Measurements from ENCODE around the gene PXDN.
"Not testable (repeated sequence)": the region's sequence is repeated elsewhere in the genome, so short reads cannot be mapped to it uniquely, and the experiment has no call there.

PXDN gene

GRCh38 chr2:1702186-1702565 is 42.1 kb downstream of the PXDN start:
- DNase-seq (ENCODE audit: low spot score): no peak

DNA sequence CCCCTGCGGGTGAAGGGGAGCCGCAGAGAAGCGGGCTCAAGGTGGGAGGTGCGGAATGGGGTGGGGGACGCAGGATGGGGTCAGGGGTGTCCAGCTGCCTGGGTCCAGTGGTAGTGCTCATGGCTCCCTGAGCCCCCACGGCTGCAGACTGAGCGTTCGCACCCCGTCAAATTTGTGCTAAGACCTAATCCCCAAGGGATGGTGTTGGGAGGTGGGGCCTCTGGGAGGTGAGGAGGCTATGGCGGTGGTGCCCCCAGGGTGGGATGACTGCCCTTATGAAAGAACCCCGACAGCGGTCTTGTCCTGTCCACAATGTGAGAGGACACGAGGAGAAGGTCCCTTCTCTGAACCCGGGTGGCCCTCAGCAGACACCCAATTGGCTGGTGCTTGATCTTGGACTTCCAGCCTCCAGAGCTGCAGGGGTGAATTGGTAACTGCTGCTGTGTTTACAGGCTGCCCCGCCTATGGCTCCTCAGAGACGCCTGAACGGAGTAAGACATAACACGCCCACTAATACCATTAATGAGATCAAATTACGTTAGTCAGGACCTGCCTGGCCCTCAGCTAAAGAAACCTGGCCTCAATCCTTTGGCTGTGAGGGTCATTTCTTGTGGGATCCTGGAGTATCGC is 42.6 kb downstream of the PXDN start:
- DNase-seq (ENCODE audit: low spot score): no peak

DNA sequence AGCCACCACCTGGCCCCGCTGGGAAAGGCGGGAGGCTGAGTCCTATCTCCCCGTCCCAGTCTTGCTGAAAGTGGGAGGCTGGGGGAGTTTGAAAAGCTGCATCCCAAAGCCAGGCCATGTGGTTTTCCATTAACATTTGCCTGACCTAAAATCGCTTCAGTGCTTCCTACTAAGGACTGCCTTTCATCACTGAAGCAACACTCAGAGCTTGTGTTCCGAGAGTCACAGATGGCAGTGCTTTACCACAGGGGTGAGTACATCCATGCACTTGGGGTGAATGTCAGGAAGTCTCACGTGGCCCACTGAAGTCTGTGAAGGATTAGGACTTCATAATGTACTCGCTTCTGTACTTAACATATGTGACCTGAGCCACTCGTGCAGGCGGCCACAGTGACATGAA is 43.3 kb downstream of the PXDN start:
- no peak for DNase-seq (ENCODE audit: low spot score)

DNA sequence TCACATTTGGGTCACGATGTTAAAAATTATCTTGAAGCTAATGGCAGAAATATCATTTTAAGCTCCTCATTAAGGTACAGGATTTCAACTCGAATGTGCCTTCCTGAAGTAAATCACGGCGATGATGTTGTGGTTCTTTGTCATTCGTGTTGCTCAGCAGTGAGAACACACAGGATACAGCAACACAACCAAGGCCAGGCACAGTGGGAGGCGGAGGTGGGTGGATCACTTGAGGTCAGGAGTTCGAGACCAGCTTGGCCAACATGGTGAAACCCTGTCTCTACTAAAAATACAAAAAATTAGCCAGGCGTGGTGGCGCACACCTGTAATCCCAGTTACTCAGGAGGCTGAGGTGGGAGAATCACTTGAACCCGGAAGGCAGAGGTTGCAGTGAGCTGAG is 43.9 kb downstream of the PXDN start:
- DNase-seq (ENCODE audit: low spot score): not testable (repeated sequence)

GRCh38 chr2:1698188-1698945 is 45.9 kb downstream of the PXDN start:
- no peak for DNase-seq (ENCODE audit: low spot score)

DNA sequence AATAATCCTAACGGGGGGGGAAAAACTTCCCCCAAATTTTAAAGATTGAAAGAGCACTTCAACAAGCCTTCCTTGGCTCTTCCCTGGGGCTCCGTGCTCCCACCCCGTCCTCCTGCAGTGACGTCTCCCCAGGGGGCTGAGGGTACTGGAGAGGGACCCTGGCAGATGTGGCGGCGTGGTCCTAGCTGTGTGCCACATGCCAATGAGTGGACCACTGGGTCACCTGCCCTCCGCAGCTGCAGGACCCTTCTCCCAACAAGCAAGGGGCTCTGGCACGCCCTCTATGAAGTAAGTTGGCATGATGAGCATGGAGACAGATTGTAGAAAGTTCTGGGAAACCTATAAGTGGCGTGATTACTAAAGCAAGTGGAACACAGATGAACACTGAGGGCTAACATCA is 46.7 kb downstream of the PXDN start:
- no peak for DNase-seq (ENCODE audit: low spot score)

DNA sequence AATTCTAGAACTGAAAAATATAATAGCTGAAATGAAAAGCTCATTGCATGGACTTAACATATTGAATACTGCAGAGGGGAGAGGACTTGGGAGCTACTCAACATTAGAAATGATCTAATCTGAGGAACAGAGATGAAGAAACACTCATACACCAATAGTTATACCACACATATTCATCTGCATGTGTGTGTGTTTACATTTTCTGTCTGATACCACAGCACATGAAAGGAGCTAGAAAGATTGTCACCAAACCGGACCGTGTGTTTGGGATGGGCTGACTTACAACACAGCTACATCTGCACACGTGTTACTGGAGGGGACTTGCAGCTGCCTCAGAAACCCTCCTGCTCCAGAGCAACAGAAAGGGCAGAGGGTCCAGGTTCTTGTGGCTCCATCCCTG is 47.8 kb downstream of the PXDN start:
- no peak for DNase-seq (ENCODE audit: low spot score)

DNA sequence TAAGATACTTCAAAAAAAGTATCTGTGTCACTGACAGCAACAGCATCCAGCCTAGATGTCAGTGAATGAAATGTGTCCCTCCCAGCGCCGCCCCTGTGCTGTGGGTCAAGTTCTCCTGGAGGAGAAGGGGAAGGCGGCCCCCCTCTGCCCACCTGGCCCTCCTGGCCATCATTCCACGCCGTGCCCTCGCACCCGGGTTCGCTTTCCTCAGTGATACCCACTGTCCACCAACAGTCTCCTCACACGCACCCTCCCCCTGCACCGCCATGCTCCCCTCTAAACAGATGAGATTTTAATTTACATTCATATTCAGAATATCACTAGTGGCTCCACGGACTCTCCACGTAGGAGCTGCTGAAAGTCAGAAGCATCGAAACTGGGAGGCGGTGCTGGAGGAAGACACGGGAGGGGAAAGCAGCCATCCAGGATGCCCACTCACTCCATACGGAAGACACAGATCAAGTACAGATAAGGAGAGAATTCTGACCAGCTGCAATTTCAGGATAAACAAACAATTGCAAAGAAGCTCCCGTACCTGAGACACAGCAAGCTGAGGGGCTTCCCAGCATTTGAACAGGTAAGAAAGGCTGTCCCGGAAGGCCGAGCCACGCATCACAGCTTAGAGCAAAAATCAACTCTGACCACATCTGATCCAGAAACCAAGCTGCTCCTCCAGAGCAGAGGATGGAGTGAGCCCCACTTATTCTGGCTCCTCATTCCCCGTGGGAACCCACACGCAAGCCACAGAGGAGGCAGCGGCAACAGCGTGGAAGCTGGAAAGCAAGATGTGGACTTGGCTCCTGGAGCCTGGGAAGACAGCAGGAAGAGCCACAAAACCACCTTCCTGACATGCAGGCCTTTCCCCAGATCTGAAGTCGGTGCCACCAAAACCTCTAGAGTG is 49.7 kb downstream of the PXDN start:
- DNase-seq (ENCODE audit: low spot score): no peak

GRCh38 chr2:1693723-1694122 is 50.6 kb downstream of the PXDN start:
- no peak for DNase-seq (ENCODE audit: low spot score)

DNA sequence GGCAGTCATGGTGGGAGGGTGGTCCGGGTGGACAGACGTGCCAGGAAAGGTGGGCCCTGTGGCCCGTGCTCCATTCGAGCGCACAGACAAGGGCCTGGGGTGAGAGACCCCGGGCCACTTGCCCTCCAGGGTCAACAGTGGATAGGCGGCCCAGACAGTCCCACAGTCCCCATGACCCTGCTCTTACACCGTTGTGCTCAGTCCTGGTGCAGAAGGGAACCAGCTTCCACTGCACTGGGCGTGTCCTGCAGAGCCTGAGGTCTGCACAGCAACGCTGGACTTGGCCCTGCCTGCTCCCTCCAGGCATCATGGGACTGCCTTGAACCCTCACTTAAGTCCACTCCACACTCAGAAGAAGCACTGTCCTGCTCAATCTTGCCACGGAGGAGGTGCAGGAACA is 52.0 kb downstream of the PXDN start:
- no peak for DNase-seq (ENCODE audit: low spot score)

- no peak for DNase-seq (ENCODE audit: low spot score)
These were observed 52.9 kb downstream of the PXDN start for GRCh38 chr2:1691366-1691765.

GRCh38 chr2:1690056-1690775 is 54.1 kb downstream of the PXDN start:
- DNase-seq (ENCODE audit: low spot score): no peak

- DNase-seq (ENCODE audit: low spot score): no peak
These were observed 55.5 kb downstream of the PXDN start for GRCh38 chr2:1688859-1689258.

DNA sequence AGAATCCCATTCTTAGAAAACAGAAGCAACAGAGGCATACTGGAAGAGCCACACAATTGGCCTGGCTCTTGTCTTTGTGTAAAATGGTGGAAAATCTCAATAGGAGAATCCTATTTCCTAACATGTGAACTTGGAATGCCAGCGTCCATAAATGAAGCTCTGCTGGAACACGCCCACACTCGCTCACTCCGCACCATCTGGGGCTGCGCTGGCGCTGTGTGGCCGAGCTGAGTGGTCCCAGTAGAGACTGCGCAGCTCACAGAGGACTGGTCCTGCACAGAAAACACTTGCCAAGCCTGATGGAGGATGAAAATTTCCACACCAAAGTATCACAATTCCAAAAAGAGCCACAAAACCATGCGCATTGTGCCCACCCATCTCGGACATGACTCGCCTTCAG is 56.2 kb downstream of the PXDN start:
- DNase-seq (ENCODE audit: low spot score): no peak

GRCh38 chr2:1687254-1687653 is 57.1 kb downstream of the PXDN start:
- no peak for DNase-seq (ENCODE audit: low spot score)

DNA sequence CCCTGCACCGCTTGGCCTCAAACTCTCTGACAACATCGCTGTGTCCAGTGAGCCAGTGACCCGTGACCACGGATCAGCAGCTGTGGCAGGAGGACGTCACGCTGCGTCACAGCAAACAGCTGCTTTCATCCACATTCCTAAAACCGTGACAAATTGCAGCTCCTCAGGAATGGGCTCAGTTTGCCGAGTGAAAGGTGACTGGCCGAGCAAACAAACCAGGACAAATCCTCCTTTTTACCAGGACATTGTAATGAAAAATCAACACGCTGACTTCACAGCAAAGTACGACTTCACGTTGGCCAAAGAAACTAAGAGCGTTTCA is 57.6 kb downstream of the PXDN start:
- no peak for DNase-seq (ENCODE audit: low spot score)

DNA sequence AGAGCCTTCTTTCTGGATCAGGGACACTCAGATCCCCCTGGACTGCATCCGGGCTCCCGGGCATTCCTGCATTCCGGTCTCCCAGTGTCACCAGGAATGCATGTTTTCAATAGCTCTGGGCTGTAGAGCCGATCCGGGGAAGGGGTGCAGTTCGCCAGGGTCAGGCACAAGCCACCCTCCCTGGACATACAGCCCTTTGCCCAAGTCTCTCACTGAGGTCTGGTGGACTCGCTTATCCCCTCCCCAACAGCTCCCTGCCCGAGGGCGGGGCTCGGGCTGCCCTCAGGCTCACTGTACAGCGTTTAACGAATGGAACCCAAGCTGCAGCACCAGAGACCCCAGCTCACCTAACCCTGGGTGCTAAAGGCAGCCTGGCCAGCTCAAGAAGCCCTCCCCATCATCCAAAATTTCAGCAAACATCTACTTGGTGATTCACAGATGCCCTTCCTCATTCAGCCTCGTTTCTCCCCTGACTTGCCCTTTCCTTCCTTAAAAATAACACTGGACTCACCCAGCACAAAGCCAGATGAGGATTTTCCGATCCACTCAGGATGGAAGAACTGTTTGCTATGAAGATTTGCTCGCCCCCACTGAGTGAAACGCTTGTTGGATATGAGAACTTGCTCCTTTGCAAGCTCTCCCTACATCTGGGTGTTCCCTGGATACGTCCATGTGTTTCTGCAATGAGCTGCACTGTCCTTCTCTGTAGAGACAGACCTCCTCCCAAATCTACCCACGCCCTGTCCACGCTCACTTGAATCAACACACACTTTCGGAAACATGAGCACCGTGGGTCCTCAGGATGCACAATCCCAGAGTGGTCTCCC is 58.1 kb downstream of the PXDN start:
- peak; percentile 41 for DNase-seq (ENCODE audit: low spot score)

DNA sequence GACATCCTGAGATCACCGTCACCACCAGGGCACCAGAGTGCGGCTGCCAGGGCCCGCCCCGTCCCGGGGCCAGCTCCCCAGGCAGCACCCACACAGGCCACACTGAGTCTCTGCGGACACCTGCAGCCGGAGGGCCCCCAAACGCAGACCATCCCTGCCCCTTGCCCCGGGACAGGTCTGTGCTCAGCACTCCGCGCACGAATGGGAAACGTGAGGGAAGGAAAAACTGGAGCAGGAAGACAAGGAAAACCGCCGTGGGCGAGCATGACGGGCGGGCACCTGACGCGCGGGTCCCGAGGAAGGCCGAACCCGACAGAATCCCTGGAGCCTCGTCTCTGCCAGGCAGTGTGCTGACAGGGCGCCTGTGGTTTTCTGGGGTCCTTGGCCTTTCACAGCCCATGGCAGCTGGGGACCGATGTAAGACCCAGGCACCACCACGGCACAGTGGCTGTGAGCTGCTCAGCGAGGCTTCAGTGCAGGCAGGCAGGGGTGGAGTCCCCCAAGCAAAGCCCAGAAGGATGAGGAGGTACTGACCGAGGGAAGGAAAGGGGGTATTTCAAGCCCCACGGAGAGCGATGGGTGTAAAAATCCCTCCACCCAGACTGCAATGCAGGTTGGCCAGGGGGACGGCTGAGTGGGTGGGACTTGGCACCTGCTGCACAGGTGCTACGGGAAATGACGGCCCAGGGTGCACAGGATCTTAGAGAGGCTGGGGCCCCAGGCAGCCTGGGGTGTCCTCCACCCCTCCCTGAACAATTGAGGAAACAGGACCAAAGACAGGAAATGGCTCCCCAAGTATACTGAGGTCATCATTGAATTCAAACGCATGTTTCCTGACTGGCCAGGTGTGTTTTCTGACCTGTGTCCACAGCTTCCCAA is 59.0 kb downstream of the PXDN start:
- no peak for DNase-seq (ENCODE audit: low spot score)

- no peak for DNase-seq (ENCODE audit: low spot score)
These were observed 61.0 kb downstream of the PXDN start for GRCh38 chr2:1683297-1683696.

DNA sequence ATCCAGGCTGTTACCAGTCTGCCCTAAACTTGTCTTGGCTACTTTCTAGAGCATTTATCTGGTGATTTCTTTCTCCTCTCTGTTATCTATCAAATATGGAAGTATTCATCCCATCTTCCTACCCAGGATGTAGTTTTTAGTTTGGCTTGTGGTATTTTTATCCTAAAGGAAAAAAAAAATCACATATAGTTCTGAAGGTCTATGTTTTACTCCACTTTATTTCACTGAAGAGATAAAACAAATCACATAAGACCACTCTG is 62.2 kb downstream of the PXDN start:
- no peak for DNase-seq (ENCODE audit: low spot score)

Data from AG08395 (cell line).